ENCODE results near the gene EFNB1. TPM values are rescaled to one million over a fixed set of nuclear protein-coding genes. Genes with fewer than 3 reads are reported as not detected.

EFNB1 gene
- polyA plus RNA-seq, 1 donor from 2014 or later, result 25.5 TPM

GRCh38 chrX:68889249-68889648, 60.4 kb downstream of the EFNB1 start:
- H3K27me3 ChIP-seq (ENCODE audit: insufficient read depth, low read depth, low read length), result no peaks in the 10 kb centered on the region
- H3K36me3 ChIP-seq (ENCODE audit: insufficient read depth, low read length), result no peaks in the 10 kb centered on the region
- no peaks in the 10 kb centered on the region for H3F3A ChIP-seq (ENCODE audit: insufficient read depth, low read length, poor library complexity, severe bottlenecking)
- TF ChIP-seq EZH2 (IDR thresholded peaks at IDR 0.05; ENCODE audit: borderline replicate concordance, insufficient read depth, low read length, poor library complexity, severe bottlenecking) (no peak), TAF1 (IDR thresholded peaks at IDR 0.05; ENCODE audit: low read depth) (no peak), RAD21 (conservative IDR thresholded peaks at IDR 0.05) (no peak), EP300 (conservative IDR thresholded peaks at IDR 0.05; ENCODE audit: poor library complexity, severe bottlenecking) (no peak), POLR2AphosphoS5 (IDR thresholded peaks at IDR 0.05) (no peak), REST (IDR thresholded peaks at IDR 0.05; ENCODE audit: borderline replicate concordance) (no peak), SMC3 (conservative IDR thresholded peaks at IDR 0.05; ENCODE audit: poor library complexity) (no peak), MXI1 (conservative IDR thresholded peaks at IDR 0.05; ENCODE audit: poor library complexity, severe bottlenecking) (no peak), CTCF (IDR thresholded peaks at IDR 0.05; ENCODE audit: poor library complexity, severe bottlenecking) (no peak)
- no peaks in the 10 kb centered on the region for H3K79me2 ChIP-seq (replicated peaks; ENCODE audit: insufficient read depth, low read length)
- no peak overlapping the region for H3K4me2 ChIP-seq (ENCODE audit: low read length)
- H3K4me3 ChIP-seq (ENCODE audit: low read length), result no peak overlapping the region
- no peak overlapping the region for H2AFZ ChIP-seq (ENCODE audit: low read depth, low read length)
- no peaks in the 10 kb centered on the region for H4K20me1 ChIP-seq (ENCODE audit: insufficient read depth)
- no peak overlapping the region for H3K27ac ChIP-seq (ENCODE audit: low read length)
- H3K9ac ChIP-seq (ENCODE audit: low read length), result no peak overlapping the region
- no peaks in the 10 kb centered on the region for H3K9me3 ChIP-seq (ENCODE audit: low read length)
- H3K9me2 ChIP-seq (ENCODE audit: insufficient read depth, low read length), result no peaks in the 10 kb centered on the region

Other genes starting within 250 kb of the EFNB1 start
- gene STARD8, start 181.4 kb upstream of the EFNB1 start, polyA plus RNA-seq, result 0.06 and 0.09 TPM in 2 replicates

Data from neural cell (in vitro differentiated cells).